ENCODE results near the gene POLDIP3.

DNA sequence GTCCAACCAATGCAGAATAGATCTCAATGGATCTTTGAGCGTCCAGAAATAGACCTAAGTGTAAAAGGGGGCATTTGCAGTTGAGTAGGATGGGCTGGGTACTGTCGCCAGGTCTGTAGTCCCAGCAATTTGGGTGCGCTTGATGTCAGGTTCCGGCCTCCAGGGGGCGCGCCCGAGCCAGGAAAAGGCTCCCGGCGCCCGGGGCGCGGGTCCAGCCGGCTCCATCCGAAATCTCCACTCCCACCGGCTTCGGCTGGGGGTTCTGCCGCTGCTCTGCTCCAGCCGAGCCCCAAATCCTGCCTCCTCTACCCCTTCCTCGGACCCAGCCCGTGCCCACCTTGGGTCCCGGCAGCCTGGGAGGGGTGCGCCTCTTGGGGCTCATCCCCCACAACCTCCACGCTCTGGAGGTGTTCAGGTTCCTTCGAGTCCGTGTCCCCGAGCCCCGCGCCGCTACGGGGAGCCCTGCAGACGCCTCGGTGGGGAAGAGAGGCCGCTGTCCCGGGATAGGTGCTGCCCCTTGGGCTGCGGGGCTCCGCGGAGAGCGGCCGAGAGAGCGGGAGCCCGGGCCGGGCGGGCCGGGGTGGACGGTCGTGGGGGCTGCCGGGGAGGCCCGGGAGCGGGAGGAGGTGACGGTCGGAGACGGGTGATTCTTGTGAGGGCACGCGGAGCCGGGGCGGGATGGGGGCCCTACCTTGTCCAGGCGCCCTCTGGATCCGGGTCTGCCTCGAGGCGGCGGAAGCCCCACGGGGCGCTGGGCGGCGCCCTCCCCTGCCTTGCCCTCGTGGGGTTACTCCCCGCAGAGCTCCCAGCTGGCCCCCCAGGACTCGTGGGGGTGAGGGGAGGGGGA lies 47.5 kb upstream of the POLDIP3 start:
- TF ChIP-seq, protein P1, sequence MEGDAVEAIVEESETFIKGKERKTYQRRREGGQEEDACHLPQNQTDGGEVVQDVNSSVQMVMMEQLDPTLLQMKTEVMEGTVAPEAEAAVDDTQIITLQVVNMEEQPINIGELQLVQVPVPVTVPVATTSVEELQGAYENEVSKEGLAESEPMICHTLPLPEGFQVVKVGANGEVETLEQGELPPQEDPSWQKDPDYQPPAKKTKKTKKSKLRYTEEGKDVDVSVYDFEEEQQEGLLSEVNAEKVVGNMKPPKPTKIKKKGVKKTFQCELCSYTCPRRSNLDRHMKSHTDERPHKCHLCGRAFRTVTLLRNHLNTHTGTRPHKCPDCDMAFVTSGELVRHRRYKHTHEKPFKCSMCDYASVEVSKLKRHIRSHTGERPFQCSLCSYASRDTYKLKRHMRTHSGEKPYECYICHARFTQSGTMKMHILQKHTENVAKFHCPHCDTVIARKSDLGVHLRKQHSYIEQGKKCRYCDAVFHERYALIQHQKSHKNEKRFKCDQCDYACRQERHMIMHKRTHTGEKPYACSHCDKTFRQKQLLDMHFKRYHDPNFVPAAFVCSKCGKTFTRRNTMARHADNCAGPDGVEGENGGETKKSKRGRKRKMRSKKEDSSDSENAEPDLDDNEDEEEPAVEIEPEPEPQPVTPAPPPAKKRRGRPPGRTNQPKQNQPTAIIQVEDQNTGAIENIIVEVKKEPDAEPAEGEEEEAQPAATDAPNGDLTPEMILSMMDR (conservative IDR thresholded peaks at IDR 0.05; ENCODE audit: low read length): peak; percentile 74
- TF ChIP-seq EZH2phosphoT487 (IDR thresholded peaks at IDR 0.05; ENCODE audit: borderline replicate concordance): no peak

Measured in Loucy (cell line).